ENCODE measurements around the gene KIAA1958. TPM values are rescaled to one million over a fixed set of nuclear protein-coding genes. Genes with fewer than 3 reads are reported as not detected.

KIAA1958 gene
- total and polyA plus RNA-seq, 5 experiments from 2014 or later, result 2.6 to 11.8 (median 4.3) TPM

- Mint-ChIP-seq H3K9me3 (peaks cover 0 to 14% (median 3%) of the 10 kb centered on the region in 9 donors), H3K27me3 (no peaks in the 10 kb centered on the region), H3K27ac (no peak overlapping the region), H3K4me1 (no peaks in the 10 kb centered on the region), H3K36me3 (peaks cover 11 to 33% (median 32%) of the 10 kb centered on the region in 3 donors), H3K4me3 (no peak overlapping the region)
- POLR2A ChIA-PET, result no interaction called here
- no peak for DNase-seq
- no peak for ATAC-seq
Measured at GRCh38 chr9:112472996-112473395, 13.6 kb upstream of the KIAA1958 start.

- Mint-ChIP-seq H3K4me1 (peaks cover 0 to 2% (median 0%) of the 10 kb centered on the region in 4 donors), H3K4me3 (no peak overlapping the region), H3K36me3 (peaks cover 15 to 30% (median 27%) of the 10 kb centered on the region in 3 donors), H3K9me3 (peaks cover 0 to 23% (median 4%) of the 10 kb centered on the region in 9 donors), H3K27ac (peak overlapping the region in 1 of 10 donors; percentile 46), H3K27me3 (no peaks in the 10 kb centered on the region)
- ATAC-seq (no peak), DNase-seq (no peak)
- POLR2A ChIA-PET, result no interaction called here
Measured at GRCh38 chr9:112473986-112474385, 12.6 kb upstream of the KIAA1958 start.

- peaks cover 0 to 2% (median 0%) of the 10 kb centered on the region in 4 donors for H3K4me1 Mint-ChIP-seq
- ATAC-seq, result no peak
Measured at GRCh38 chr9:112475318-112475717, 11.3 kb upstream of the KIAA1958 start.

GRCh38 chr9:112477330-112477729, 9.3 kb upstream of the KIAA1958 start:
- Mint-ChIP-seq H3K4me3 (no peak overlapping the region), H3K4me1 (peaks cover 0 to 2% (median 0%) of the 10 kb centered on the region in 4 donors), H3K27me3 (no peaks in the 10 kb centered on the region), H3K9me3 (peaks cover 0 to 23% (median 4%) of the 10 kb centered on the region in 9 donors), H3K27ac (no peak overlapping the region), H3K36me3 (peaks cover 15 to 30% (median 20%) of the 10 kb centered on the region in 3 donors)
- ATAC-seq (no peak), DNase-seq (no peak)
- POLR2A ChIA-PET, result no interaction called here

More at GRCh38 chr9:112475318-112475717, 11.3 kb upstream of the KIAA1958 start:
- DNase-seq, result no peak
- Mint-ChIP-seq H3K27ac (no peak overlapping the region), H3K9me3 (peaks cover 0 to 23% (median 4%) of the 10 kb centered on the region in 9 donors), H3K27me3 (no peaks in the 10 kb centered on the region), H3K36me3 (peaks cover 15 to 36% (median 22%) of the 10 kb centered on the region in 3 donors), H3K4me3 (no peak overlapping the region)
- POLR2A ChIA-PET, result no interaction called here

GRCh38 chr9:112479221-112479620, 7.4 kb upstream of the KIAA1958 start:
- POLR2A ChIA-PET, result interaction anchor here (0.6 kb wide), 1 partner anchor 1008 kb away, joined by 5 read pairs; no protein-coding TSS in a partner anchor
- H3K27me3 Mint-ChIP-seq, result no peaks in the 10 kb centered on the region
- H3K36me3 Mint-ChIP-seq, result peaks cover 12 to 30% (median 18%) of the 10 kb centered on the region in 3 donors
- H3K27ac Mint-ChIP-seq, result no peak overlapping the region
- peaks cover 0 to 2% (median 0%) of the 10 kb centered on the region in 4 donors for H3K4me1 Mint-ChIP-seq
- DNase-seq (no peak), ATAC-seq (no peak)
- H3K4me3 Mint-ChIP-seq, result no peak overlapping the region
- peaks cover 0 to 23% (median 4%) of the 10 kb centered on the region in 9 donors for H3K9me3 Mint-ChIP-seq

- DNase-seq (no peak), ATAC-seq (no peak)
- Mint-ChIP-seq H3K27me3 (no peaks in the 10 kb centered on the region), H3K27ac (peak overlapping the region in 1 of 10 donors; percentile 28), H3K36me3 (peaks cover 0 to 3% (median 0%) of the 10 kb centered on the region in 3 donors), H3K9me3 (no peaks in the 10 kb centered on the region), H3K4me1 (peaks cover 10 to 33% (median 26%) of the 10 kb centered on the region in 4 donors), H3K4me3 (no peak overlapping the region)
- POLR2A ChIA-PET, result interaction anchor here (0.6 to 3.4 kb wide), 2 partner anchors 96 to 233 kb away, joined by 3 to 19 read pairs; partner anchors contain the start of gene INIP
Measured at GRCh38 chr9:112484607-112485006, 2.0 kb upstream of the KIAA1958 start.

- no peaks in the 10 kb centered on the region for H3K27me3 Mint-ChIP-seq
- H3K9me3 Mint-ChIP-seq, result no peaks in the 10 kb centered on the region
- POLR2A ChIA-PET, result interaction anchor here (1.1 to 3.4 kb wide), 8 partner anchors 9 to 925 kb away, joined by 3 to 19 read pairs (median 6); partner anchors contain the start of genes C9orf43, HSDL2, INIP and POLE3
- ATAC-seq (no peak), DNase-seq (no peak)
- peaks cover 0 to 3% (median 0%) of the 10 kb centered on the region in 3 donors for H3K36me3 Mint-ChIP-seq
- H3K27ac Mint-ChIP-seq, result peak overlapping the region; percentile 29 to 99 (median 96)
- peak overlapping the region; percentile 92 to 100 (median 98) for H3K4me3 Mint-ChIP-seq
- peaks cover 10 to 42% (median 34%) of the 10 kb centered on the region in 4 donors for H3K4me1 Mint-ChIP-seq
Measured at GRCh38 chr9:112485574-112485973, 1.1 kb upstream of the KIAA1958 start.

GRCh38 chr9:112487008-112487798, 576 bp downstream of the KIAA1958 start:
- Mint-ChIP-seq H3K4me3 (peak overlapping the region; percentile 91 to 99 (median 97)), H3K9me3 (no peaks in the 10 kb centered on the region), H3K36me3 (peaks cover 0 to 2% (median 0%) of the 10 kb centered on the region in 3 donors), H3K4me1 (peaks cover 10 to 45% (median 41%) of the 10 kb centered on the region in 4 donors), H3K27ac (peak overlapping the region; percentile 88 to 99 (median 96)), H3K27me3 (no peaks in the 10 kb centered on the region)
- ATAC-seq (peak; percentile 52 to 62), DNase-seq (peak; percentile 26 to 83 (median 60))
- POLR2A ChIA-PET, result interaction anchor here (0.8 to 3.4 kb wide), 11 partner anchors 17 to 923 kb away, joined by 3 to 19 read pairs (median 4); partner anchors contain the start of genes C9orf43, HSDL2, INIP and POLE3

- peaks cover 13 to 48% (median 41%) of the 10 kb centered on the region in 4 donors for H3K4me1 Mint-ChIP-seq
Measured at GRCh38 chr9:112487799-112488340, 1.2 kb downstream of the KIAA1958 start.

GRCh38 chr9:112489039-112489546, 2.5 kb downstream of the KIAA1958 start:
- Mint-ChIP-seq H3K36me3 (peaks cover 10 to 18% (median 13%) of the 10 kb centered on the region in 3 donors), H3K27ac (peak overlapping the region in 7 of 10 donors; percentile 5 to 90 (median 38)), H3K4me1 (peaks cover 15 to 54% (median 41%) of the 10 kb centered on the region in 4 donors), H3K9me3 (peaks cover 3 to 13% (median 9%) of the 10 kb centered on the region in 9 donors), H3K27me3 (no peaks in the 10 kb centered on the region), H3K4me3 (peak overlapping the region in 4 of 10 donors; percentile 1 to 41 (median 19))
- DNase-seq, result no peak
- ATAC-seq, result no peak
- POLR2A ChIA-PET, result no interaction called here

More at GRCh38 chr9:112487799-112488340, 1.2 kb downstream of the KIAA1958 start:
- DNase-seq (no peak), ATAC-seq (no peak)
- Mint-ChIP-seq H3K9me3 (peaks cover 0 to under 1% (median 0%) of the 10 kb centered on the region in 9 donors), H3K27me3 (no peaks in the 10 kb centered on the region), H3K27ac (peak overlapping the region; percentile 88 to 99 (median 96)), H3K36me3 (peaks cover under 1 to 6% (median under 1%) of the 10 kb centered on the region in 3 donors), H3K4me3 (peak overlapping the region; percentile 91 to 99 (median 97))
- POLR2A ChIA-PET, result interaction anchor here (0.6 to 3.4 kb wide), 5 partner anchors 21 to 230 kb away, joined by 3 to 19 read pairs (median 4); partner anchors contain the start of genes HSDL2 and INIP

- Mint-ChIP-seq H3K9me3 (peaks cover 3 to 22% (median 19%) of the 10 kb centered on the region in 9 donors), H3K4me1 (peaks cover 15 to 50% (median 41%) of the 10 kb centered on the region in 4 donors), H3K4me3 (peak overlapping the region in 1 of 10 donors; percentile 7), H3K27me3 (no peaks in the 10 kb centered on the region), H3K36me3 (peaks cover 20 to 28% (median 23%) of the 10 kb centered on the region in 3 donors), H3K27ac (peak overlapping the region in 9 of 10 donors; percentile 4 to 89 (median 60))
- DNase-seq (no peak), ATAC-seq (no peak)
- POLR2A ChIA-PET, result interaction anchor here (0.7 kb wide), 1 partner anchor 111 kb away, joined by 3 read pairs; no protein-coding TSS in a partner anchor
Measured at GRCh38 chr9:112489876-112490666, 3.4 kb downstream of the KIAA1958 start.
